GM12875 (cell line): ENCODE data around the gene TOMM6.

Experiments
- H3K4me3 ChIP-seq: one replicate; pipeline ENCODE4 v1.5.1; 2011; ENCODE audit warnings: low read depth, low read length, control low read depth
- TF ChIP-seq, protein P1 (sequence below): IDR thresholded peaks from 2 replicates; pipeline ENCODE4 v1.5.1; 2011; ENCODE audit warnings: low read depth, mild to moderate bottlenecking, control low read depth, inconsistent platforms, low read length, moderate library complexity, borderline replicate concordance; ENCODE audit not compliant: insufficient read depth

Gene TOMM6

DNA sequence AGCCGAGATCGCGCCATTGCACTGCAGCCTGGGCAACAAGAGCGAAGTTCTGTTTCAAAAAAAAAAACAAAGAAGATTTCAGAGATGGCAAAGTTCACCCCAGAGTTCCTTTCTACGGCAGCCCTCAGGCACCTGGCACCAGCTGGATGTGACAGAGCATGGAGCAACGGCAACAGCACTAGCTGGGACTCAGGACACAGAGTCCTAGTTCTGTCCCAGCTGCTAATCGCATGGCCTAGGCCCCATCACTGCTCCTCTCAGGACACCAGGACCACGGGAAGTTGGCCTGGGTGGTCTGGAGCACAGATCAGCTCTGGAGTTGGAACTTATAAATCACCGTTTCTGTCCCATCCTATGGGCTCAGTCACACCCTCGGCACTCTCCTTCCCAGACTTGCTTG is 41.4 kb upstream of the TOMM6 start:
- H3K4me3 ChIP-seq, result no peak overlapping the region
- TF ChIP-seq, protein P1, sequence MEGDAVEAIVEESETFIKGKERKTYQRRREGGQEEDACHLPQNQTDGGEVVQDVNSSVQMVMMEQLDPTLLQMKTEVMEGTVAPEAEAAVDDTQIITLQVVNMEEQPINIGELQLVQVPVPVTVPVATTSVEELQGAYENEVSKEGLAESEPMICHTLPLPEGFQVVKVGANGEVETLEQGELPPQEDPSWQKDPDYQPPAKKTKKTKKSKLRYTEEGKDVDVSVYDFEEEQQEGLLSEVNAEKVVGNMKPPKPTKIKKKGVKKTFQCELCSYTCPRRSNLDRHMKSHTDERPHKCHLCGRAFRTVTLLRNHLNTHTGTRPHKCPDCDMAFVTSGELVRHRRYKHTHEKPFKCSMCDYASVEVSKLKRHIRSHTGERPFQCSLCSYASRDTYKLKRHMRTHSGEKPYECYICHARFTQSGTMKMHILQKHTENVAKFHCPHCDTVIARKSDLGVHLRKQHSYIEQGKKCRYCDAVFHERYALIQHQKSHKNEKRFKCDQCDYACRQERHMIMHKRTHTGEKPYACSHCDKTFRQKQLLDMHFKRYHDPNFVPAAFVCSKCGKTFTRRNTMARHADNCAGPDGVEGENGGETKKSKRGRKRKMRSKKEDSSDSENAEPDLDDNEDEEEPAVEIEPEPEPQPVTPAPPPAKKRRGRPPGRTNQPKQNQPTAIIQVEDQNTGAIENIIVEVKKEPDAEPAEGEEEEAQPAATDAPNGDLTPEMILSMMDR, result no peak

DNA sequence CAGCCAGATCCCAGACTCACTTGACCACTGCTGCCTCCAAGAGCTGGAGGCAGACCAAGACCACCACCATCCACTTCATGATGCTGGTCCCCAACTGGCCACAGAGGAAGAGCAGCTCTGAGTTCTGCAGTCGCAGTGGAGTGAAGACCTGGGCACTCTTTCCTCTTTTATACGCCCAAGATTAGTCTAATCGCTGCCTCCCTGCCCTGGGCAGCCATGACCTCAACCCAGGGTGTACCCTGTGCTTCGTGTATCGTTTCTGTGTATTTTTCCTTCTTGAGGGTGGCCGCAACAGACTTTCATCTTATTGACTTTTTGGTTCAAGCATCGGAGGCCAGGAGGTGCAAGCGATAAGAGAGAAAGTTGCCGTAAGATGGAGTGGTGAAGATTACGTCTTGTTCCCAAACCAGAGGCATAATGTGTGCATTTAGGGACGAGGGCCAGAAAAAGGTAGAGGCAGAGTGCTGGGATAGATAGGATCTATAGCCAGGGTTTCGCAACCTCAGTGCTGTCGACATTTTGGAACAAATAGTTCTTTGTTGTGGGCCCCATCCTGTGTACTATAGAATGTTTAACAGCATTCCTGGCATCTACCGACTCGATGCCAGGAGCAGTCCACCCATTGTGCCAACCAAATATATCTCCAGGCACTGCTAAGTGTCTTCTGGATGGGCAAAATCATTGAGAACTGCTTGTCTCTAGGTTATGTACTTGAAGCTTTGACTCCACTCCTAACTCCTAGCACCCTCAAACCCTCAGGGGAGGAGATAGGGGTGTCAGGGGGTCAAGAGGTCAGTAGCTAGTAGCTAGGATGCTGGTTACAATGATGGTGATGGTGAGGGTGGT is 40.0 kb upstream of the TOMM6 start, which contains the start of gene PGC:
Gene PGC, minus strand, starts transcription at position 142 of the 846 bp plus-strand sequence. Its CDS starts 63 bp downstream, at position 79.
- TF ChIP-seq, protein P1, result no peak
- H3K4me3 ChIP-seq, result no peak within 1 kb of the TSS

DNA sequence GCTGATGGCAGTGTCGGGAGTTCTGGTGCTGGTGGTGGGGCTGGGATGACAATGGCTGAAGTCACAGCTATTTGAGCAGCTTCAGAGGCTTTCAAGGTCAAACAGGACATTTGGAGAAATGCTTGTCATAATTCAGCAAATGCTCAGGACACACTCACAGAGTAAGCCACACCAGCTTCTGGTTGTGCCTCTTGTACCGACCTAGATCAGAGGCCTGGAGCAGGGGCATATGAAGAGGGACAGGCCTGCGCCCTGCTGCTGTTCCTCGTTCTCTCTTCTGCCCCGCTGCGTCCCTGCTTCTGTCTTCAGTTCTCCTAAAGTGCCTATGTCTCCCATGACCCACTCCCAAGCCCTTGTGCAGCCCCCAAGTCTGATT is 39.4 kb upstream of the TOMM6 start:
- TF ChIP-seq, protein P1, result no peak
- H3K4me3 ChIP-seq, result no peak overlapping the region

DNA sequence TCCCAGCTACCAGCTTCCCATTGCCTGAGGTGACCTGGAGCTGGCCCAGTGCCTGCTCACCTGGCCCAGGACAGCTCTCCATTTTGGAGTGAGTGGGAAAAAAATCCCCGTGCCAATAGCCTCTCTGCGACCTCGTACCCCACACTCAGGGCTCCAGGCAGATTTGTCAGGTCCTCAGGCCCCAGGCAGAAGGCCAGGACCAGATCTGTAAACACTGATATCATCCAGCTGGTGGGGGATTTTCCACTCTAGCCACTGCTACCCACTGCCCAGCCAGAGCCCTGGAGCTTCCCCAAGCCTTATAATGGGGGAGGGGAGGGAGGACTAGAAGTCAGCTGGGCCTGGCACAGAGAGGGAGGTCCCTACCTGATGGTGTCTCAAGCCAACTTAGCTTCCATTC is 39.0 kb upstream of the TOMM6 start:
- TF ChIP-seq, protein P1, result no peak
- H3K4me3 ChIP-seq, result no peak overlapping the region

DNA sequence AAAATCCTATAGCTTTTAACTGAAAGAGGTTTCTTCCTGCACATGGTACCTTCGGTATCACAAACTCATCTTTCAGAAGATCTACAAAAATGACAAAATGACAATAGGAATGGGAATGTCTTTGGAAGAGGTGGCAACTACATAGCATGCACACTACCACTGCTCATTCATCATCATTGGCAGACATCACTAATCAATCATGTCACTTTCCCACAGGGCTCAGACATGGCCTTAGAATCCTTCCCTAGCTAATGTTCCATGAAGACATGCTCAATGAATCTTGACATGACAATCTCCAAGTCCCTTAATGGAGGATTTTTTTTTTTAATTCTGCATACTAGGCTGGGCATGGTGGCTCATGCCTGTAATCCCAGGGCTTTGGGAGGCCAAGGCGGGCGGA is 37.1 kb upstream of the TOMM6 start:
- no peak overlapping the region for H3K4me3 ChIP-seq
- TF ChIP-seq, protein P1, result no peak

DNA sequence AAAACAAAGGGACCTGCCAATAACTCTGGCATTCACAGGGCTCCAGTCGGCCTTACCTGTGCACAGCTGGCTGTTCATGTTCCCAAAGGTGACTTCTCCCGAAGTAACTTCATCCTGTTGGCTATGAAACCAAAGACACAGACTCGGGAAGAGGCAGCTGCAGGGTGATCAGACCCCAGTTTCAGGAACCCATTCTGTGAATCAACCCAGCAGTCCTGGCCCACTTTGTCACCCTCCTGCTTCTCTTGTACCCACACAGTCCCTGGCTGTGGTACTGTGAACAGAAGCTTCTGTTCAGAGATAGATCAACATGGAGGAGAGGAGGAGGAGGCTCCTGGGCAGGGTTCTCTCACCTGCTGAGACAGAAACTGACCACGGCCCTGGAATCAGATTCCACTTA is 31.6 kb upstream of the TOMM6 start:
- no peak overlapping the region for H3K4me3 ChIP-seq

More for the DNA sequence above, 31.6 kb upstream of the TOMM6 start:
- TF ChIP-seq, protein P1, result no peak
